Esophagus muscularis mucosa (tissue), 3 donors: ENCODE data around the gene USP36.

Source experiments
- CTCF ChIP-seq, 3 experiments: fragments of 200-600 bp in 2 of 3; fragments of 450-650 bp in 1 of 3; sonication (generic) in 2 of 3; IDR thresholded peaks; one replicate each; pipeline ENCODE4 v1.5.1; 2017 to 2019; ENCODE audit warnings: antibody characterized with exemption in 3 of 3, mild to moderate bottlenecking in 2 of 3, moderate library complexity in 1 of 3
- POLR2A ChIP-seq: fragments of 450-650 bp; IDR thresholded peaks from one replicate; pipeline ENCODE4 v1.6.1; 2017; ENCODE audit warnings: antibody characterized with exemption, moderate library complexity, mild to moderate bottlenecking, low read depth
- POLR2AphosphoS5 ChIP-seq, 2 donors: sonication (generic); formaldehyde crosslinking; IDR thresholded peaks; one replicate each; pipeline ENCODE4 v1.6.1; 2017; ENCODE audit warnings: antibody characterized with exemption in 2 of 2

GRCh38 chr17:78751447-78752161 is 89.0 kb downstream of the USP36 start:
- TF ChIP-seq POLR2AphosphoS5 (IDR thresholded peaks at IDR 0.05), result no peak
- TF ChIP-seq CTCF (IDR thresholded peaks at IDR 0.05), result no peak
- no peak for TF ChIP-seq POLR2A
